KOPT-K1 (cell line): ENCODE results near the gene LRRC56.

Experiments used
- H3K27ac ChIP-seq: fragments of 200-600 bp; sonication (generic); 2 replicates; pipeline ENCODE4 v1.5.1; 2016; ENCODE audit warnings: antibody characterized with exemption, mild to moderate bottlenecking, low read depth, low read length; ENCODE audit not compliant: poor library complexity, severe bottlenecking
- H3K36me3 ChIP-seq: fragments of 200-600 bp; sonication (generic); 2 replicates; pipeline ENCODE4 v1.5.1; 2017; ENCODE audit warnings: antibody characterized with exemption, mild to moderate bottlenecking, low read length, moderate library complexity; ENCODE audit not compliant: insufficient read depth
- H3K9me3 ChIP-seq: fragments of 200-600 bp; sonication (generic); 2 replicates; pipeline ENCODE4 v1.5.1; 2017; ENCODE audit warnings: antibody characterized with exemption, low read length, mild to moderate bottlenecking; ENCODE audit not compliant: insufficient read depth, poor library complexity, severe bottlenecking

Gene LRRC56

DNA sequence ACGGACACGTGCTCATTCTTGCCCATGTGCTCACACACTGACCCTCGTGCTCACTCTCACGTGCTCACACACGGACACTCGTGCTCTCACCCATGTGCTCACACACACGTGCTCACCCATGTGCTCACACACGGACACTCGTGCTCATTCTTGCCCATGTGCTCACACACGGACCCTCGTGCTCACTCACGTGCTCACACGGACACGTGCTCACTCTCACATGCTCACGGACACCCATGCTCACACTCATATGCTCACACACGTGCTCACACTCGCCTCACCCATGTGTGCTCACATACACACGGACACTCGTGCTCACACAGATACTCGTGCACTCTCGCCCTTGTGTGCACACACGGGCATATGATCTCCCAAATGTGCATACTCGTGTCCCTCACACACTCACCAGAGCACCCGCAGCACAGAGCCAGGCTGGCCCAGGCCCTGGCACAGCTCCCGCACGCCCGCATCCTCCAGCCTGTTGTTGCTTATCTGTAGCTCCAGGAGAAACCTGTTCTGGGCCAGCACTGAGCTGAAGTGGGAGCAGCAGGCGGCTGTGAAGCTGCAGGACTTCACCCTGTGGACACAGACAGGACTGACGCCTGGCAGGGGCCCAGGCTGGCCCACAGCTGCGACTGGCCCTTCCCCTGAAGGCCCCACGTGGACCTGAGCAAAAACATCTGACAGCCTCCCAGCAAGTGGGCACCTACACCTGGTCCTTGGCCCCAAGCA lies 39.6 kb upstream of the LRRC56 start:
- Histone ChIP-seq H3K36me3 (peaks cover 94% of the 10 kb centered on the region), H3K9me3 (no peaks in the 10 kb centered on the region), H3K27ac (no peak overlapping the region)

DNA sequence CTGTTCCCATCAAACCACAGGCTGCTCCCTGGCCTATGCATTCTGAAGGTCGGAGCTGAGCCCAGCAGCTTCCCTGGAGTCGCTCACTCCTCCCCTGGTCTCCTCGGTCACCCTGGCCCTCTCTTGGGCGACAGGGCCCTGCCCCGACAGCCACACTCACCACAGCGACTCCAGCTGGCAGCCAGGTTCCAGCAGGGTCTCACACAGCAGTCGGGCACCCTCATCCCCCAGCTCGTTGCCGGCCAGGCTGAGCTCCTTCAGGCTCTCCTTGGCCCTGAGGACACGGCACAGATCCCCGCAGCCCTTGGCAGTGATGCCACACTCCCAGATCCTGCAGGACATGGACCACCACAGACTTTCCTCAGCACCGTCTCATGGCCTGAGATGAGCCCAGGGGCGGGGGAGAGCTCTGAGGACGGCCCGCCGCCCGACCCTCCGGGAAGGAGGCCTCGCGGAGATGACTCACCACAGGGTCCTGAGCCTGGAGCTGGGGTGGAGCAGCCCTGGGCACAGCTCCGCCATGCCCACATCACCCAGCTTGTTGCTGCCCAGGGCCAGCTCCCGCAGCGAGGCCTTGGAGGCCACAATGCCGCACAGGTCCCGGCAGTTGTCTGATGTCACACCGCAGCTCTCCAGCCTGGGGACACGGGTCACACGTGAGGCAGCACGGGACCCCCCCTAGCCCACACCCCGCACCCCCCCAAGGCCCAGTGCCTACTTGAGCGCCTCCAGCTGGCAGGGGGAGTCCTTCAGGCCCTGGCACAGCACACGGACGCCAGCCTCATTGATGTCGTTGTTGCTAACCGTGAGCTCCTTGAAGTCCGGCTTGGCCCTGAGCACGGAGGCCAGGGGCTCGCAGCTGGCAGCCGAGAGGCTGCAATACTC lies 38.8 kb upstream of the LRRC56 start:
- peaks cover 87% of the 10 kb centered on the region for H3K36me3 ChIP-seq
- no peak overlapping the region for H3K27ac ChIP-seq

DNA sequence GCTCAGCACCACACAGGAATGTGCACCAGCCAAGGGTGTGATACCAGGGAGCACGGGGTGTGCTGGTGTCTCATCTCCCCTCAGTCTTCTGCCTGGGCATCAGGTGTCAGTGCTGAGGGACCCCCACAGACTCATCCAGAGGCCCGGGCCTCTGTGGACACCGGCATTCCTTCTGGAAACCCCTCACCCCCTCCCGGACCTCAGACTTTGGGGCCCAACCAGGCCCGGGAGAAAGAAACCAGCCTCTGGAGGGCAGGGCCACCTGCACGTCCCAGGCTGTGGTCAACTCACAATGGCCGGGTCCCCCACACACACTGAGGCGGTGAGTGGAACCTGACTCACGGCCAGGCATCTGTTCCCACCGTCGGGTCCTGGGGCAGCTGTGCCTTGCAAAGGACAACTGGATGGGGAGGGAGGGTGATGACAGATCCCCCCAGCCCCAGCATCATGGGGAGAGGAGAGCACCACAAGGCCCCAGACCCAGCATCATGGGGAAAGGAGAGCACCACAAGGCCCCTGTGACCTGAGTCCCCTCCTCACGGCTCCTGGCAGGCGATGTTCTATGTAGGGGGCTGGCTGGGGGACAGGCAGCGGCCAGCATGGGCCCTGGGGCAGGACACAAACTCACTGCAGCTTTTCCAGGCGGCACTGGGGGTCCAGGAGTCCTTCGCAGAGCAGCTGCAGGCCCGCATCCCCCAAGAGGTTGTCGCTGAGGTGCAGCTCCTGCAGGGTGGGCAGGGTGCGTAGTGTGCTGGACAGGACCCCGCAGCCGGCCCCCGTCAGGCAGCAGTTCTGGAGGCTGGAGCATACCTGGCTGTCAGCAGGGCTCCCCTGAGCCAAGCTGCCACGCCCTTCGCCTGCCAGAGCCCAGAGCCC lies 37.9 kb upstream of the LRRC56 start:
- no peaks in the 10 kb centered on the region for H3K9me3 ChIP-seq
- no peak overlapping the region for H3K27ac ChIP-seq
- peaks cover 79% of the 10 kb centered on the region for H3K36me3 ChIP-seq

More for the DNA sequence above, 38.8 kb upstream of the LRRC56 start:
- no peaks in the 10 kb centered on the region for H3K9me3 ChIP-seq

DNA sequence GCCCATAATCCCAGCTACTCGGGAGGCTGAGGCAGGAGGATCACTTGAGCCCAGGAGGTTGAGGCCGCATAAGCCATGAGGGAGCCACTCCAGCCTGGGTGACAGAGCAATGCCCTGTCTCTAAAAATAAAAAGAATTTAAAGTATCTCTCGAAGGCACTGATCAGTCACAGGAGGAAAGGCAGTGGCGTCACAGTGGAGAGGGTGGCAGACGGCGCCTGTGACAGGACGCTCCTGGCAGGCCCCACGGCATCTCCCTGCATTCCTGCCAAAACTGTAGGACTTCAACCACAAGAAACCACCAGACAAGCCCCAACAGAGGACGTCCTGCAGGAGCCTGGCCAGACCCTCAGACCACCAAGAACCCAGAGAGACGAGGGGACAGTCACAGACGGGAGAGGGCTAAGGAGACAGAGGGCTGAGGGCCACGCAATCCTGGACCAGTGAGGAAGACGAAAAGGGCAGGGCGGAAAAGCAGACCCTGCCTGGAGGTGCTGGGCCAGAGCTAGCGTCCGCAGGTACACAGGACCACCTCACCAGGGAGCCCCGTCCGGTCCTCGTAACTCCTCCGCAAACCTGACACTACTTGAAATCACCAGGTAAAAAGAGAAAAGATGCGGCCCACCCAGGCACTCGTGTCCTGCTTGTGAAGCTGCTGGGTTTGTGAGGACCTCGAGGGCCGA lies 36.2 kb upstream of the LRRC56 start:
- Histone ChIP-seq H3K27ac (no peak overlapping the region), H3K36me3 (peaks cover 62% of the 10 kb centered on the region), H3K9me3 (no peaks in the 10 kb centered on the region)

DNA sequence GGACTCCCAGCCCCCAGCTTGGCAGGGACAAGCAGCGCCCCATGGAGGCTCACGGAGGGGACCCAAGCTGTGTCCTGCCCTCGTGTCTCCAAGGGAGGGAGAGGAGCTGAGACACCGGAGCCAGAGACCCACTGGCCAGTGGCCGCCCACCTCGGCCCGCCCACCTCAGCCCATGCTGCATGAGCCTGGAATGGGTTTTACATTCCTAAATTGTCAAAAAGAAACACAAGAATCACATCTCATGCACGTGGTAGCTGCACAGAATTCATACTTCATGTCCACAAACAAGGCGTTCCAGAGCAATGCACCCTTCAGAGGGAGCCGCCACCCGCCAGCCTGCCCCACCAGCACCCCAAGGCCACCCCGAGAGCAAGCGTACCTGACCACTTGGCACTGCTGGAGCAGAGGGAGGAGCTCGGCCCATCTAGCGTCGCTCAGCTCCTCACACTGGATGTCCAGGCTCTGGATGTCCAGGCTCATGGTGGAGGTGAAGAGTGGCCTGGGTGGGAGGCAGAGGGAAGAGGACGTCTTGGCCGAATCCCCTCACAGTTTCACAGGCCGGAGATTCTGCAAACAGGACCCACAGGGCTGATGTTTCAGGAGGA lies 35.5 kb upstream of the LRRC56 start:
- Histone ChIP-seq H3K9me3 (no peaks in the 10 kb centered on the region), H3K27ac (no peak overlapping the region), H3K36me3 (peaks cover 56% of the 10 kb centered on the region)

DNA sequence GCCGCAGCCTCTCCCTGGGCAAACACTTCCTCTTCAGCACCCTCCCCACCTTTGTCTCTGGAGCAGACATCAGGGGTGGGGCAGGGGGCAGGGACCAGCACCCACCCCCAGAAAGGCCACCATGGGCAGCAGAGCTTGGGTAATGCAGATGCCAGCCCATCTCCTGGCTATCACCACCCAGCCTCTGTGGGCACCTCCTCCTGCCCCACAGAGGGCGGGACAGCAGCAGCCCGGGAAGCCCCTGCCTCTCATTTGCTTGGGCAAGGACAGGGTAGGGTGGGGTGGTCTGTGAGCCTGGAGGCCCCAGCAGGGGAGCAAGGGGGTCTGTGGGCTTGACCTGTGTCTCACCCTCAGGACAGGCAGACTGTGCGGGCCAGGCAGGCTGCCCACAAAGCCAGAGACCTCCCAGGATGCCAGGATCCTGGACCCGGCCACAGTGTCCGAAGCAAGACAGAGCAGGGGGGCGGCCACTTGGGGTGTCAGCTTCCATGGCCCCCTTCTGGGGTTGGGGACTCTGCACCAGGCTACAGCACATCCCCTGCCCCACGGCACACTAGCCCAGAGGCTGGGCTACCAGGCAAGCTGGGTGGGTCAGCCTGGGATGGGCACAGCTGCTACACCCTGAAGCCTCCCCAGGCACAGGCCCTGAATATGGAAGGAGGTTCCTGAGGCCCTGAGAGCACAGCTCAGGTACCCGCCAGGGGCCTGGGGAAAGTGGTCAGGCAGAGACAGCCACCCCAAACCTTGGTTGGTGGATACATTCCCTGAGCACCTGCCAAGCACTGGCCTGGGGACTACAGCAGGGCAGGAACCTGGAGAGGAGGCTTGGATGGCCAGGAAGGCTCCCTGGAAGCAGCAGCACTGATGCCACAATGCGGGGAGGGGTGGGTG lies 34.8 kb upstream of the LRRC56 start:
- no peak overlapping the region for H3K27ac ChIP-seq

DNA sequence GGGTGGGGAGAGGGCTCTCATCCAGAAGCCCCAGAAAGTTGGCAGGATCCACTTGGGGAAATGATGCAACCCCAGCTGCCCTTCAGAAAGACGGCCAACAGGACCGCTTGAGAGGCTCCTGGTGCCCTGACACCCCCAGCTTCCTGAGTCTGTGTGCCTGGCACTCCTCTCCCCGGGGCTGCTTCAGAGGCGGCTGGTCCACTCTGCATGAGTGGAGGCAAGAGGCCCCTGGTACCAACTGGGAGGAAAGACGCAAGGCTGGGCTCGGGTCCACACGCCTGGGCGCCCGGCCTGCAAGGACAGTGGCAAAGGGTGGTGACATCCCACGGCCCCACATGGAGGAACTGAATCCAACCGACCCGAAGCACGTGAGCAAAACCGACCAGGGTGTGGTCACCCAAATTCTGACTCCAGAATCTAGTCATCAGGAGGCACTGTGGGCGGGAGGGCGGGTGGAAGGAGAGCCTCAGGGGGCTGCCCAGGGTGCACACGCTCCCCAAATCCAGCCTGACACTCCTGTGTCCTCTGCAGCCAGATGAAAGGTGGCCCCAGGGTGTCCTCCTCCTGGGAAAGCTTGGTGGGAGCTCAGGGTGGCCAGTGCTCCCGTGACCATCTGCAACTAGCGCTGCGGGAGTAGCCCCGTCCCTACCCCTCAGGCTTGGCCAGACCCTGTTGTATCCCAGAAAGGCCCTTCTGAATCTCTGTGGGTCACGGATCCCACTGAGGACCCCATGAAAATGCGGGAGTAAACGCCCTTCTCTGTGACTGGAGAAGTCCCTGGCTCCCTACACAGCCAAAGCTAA lies 33.9 kb upstream of the LRRC56 start:
- no peaks in the 10 kb centered on the region for H3K9me3 ChIP-seq
- H3K36me3 ChIP-seq: peaks cover 45% of the 10 kb centered on the region
- no peak overlapping the region for H3K27ac ChIP-seq

More for the DNA sequence above, 34.8 kb upstream of the LRRC56 start:
- peaks cover 48% of the 10 kb centered on the region for H3K36me3 ChIP-seq
- no peaks in the 10 kb centered on the region for H3K9me3 ChIP-seq

DNA sequence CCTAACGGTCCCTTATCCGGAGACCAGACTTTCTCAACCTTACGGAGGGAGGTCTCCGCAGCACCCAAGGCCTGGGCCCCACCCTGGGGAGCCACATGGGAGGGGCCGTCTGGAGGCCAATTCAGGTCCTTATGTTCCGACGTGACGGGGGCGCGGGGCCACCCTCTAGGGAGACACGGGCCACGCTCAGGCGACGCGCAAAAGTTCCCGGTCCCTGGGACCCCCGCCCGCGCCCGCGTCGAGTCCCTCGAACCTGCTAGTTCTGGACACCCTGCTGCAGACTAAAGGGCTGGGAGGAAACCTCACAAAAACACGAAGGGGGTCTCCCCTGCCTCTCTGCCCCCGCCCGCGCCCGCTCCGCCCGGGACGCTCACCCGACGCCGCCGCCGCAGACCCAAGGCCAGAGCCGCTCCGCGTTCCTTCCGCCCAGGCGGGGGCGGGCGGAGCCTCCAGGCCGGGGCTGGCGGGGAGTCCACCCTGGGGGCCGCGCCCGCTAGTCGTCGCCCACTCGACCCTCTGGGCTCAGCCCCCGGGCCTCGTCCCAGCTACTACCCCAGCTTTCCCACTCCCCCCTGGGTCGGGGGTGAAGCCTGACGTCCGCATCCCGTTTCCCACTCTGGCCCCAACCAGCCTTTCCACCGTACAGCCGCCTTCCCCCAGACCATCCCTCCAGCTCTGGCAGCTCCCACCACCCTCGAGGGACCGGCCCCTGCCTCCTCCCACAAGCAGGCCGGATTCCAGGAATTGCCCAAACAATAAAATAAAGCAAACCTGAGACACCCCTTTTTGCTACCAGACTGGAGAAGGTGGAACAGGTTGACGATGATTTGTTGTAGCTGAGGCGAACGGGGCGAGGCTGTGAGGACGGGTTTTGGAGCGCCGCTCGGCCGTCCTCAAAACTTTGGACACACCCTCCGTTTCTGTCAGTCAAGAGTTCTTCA lies 33.0 kb upstream of the LRRC56 start:
- no peak overlapping the region for H3K27ac ChIP-seq
- no peaks in the 10 kb centered on the region for H3K9me3 ChIP-seq
- peaks cover 44% of the 10 kb centered on the region for H3K36me3 ChIP-seq

DNA sequence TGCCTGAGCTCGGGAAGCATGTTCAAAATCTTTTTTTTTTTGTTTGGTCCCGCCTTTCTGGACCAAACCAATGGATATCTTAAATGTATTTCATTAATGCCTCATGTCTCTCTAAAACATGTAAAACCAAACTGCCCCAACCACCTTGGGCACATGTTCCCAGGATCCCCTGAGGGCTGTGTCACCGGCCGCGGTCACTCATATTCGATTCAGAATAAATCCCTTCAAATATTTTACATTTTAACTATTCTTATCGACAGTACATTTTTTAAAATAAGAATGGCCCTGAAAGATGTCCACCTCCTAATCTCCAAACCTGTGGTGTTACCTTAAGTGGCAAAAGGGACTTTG lies 32.4 kb upstream of the LRRC56 start:
- no peaks in the 10 kb centered on the region for H3K9me3 ChIP-seq
- H3K27ac ChIP-seq: no peak overlapping the region
- H3K36me3 ChIP-seq: peaks cover 43% of the 10 kb centered on the region

DNA sequence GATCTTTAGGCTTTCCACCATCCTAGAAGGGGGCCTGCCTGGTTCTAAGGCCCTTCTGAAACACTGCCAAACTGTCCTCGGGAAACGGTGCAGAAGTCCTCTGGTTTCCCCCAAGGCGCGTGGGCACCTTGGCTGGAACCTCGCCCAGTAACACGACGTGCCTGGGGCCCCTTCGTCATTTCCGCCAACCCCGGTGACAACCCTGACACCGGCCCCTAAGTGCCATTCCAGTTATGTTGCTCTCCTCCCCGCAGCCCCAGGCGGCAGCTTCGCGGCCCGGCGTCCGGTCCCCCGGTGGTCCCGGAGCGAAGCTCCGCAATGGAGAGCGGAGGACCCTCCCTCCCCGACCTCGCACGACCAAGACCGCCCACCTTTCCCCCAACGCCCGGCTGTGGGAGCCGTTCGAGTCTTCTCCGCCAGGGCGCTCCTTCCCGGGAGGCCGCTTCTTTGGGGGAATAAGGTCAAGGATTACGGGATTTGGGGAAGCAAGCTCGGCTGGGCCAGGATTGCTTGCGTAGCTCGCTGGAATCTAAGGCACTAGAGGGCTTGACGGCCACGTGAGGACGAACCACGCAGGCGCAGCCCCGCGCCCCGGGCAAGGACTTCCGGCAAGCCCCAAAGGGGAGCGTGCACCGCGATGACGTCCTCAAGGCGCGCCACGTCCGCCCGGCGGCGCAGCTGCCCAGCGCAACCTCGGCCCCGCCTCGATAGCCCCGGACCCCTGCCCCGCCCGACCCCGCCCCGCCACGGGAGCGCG lies 30.9 kb upstream of the LRRC56 start:
- Histone ChIP-seq H3K9me3 (no peaks in the 10 kb centered on the region), H3K27ac (peak overlapping the region; percentile 98), H3K36me3 (peaks cover 36% of the 10 kb centered on the region)

DNA sequence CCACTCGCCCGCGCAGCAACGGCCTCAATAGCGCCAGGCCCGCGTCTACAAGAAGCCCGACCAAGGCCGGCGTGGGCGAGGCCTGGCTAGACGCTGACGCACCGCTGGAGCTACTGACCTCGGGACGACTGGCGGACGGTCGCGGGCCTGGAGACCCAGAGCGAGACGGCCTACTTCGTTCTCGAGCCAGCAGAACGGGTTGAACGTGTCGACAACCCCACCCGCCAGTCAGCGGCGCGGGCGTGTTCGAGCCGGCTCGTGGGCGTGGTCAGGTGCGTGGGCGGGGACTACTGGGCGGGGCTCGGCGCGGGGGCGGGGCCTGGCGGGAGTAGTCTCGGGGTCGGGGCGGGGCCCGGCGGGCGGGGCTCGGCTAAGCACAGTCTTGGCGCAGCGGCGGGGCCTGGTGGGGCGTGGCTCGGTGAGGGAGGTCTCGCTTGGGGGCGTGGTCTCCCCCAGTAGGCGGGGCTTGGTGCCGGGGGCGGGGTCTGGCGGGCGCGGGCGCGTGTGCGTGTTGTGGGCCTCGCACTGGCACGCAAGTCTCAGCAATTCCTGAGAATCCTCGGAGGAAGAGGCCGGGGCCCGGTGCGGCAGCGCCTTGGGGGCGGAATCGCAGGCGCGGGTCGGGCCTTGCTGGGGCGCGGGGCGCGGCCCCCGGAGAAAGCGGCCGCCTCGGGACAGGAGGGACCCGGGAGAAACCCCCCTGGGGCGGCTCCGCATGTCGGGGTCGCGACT lies 30.2 kb upstream of the LRRC56 start, which contains the start of gene RNH1:
Gene RNH1, minus strand, starts transcription at position 248 of the 732 bp plus-strand sequence. CDS start 5,080 bp downstream, outside the sequence.
- H3K36me3 ChIP-seq: peaks cover 29% of the 10 kb centered on the region
- H3K9me3 ChIP-seq: no peaks in the 10 kb centered on the region
- peak within 1 kb of the TSS; percentile 98 for H3K27ac ChIP-seq
